Choroid plexus epithelial cell (primary cell): ENCODE measurements around the gene FBLN1.
A peak's percentile ranks its signal among the peaks of the same experiment; 100 is the strongest.

Experiments
- DNase-seq: peaks from one replicate; pipeline ENCODE4 v3.0.0-alpha.2; 2010; ENCODE audit warnings: low read depth
- H3K4me3 ChIP-seq: 2 replicates; pipeline ENCODE4 v1.5.1; 2011; ENCODE audit warnings: low read depth, mild to moderate bottlenecking, control low read depth, low read length, moderate library complexity
- CTCF ChIP-seq: conservative IDR thresholded peaks from 2 replicates; pipeline ENCODE4 v1.5.1; 2011; ENCODE audit warnings: low read depth, mild to moderate bottlenecking, control low read depth, inconsistent platforms, low read length, moderate library complexity

The FBLN1 gene

GRCh38 chr22:45632791-45633515, 130.3 kb downstream of the FBLN1 start:
- no peak overlapping the region for H3K4me3 ChIP-seq
- peak; percentile 15 for DNase-seq

GRCh38 chr22:45636683-45637082, 134.0 kb downstream of the FBLN1 start:
- DNase-seq, result no peak
- no peak for TF ChIP-seq CTCF
- no peak overlapping the region for H3K4me3 ChIP-seq

More at GRCh38 chr22:45632791-45633515, 130.3 kb downstream of the FBLN1 start:
- TF ChIP-seq CTCF, result no peak

GRCh38 chr22:45638197-45638596, 135.5 kb downstream of the FBLN1 start:
- no peak for DNase-seq
- TF ChIP-seq CTCF, result no peak
- H3K4me3 ChIP-seq, result no peak overlapping the region

GRCh38 chr22:45638834-45639746, 136.4 kb downstream of the FBLN1 start:
- peak; percentile 62 for DNase-seq
- TF ChIP-seq CTCF, result no peak

GRCh38 chr22:45639747-45640102, 137.0 kb downstream of the FBLN1 start:
- DNase-seq, result no peak
- no peak overlapping the region for H3K4me3 ChIP-seq
- TF ChIP-seq CTCF, result no peak

More at GRCh38 chr22:45638834-45639746, 136.4 kb downstream of the FBLN1 start:
- H3K4me3 ChIP-seq, result peak overlapping the region; percentile 37

- DNase-seq, result no peak
- no peak for TF ChIP-seq CTCF
- H3K4me3 ChIP-seq, result no peak overlapping the region
Measured at GRCh38 chr22:45640291-45640940, 137.7 kb downstream of the FBLN1 start.
